HG03025 (cell line): ENCODE measurements around the gene DNTTIP2.
"Not testable (repeated sequence)": the region's sequence is repeated elsewhere in the genome, so short reads cannot be mapped to it uniquely, and the experiment has no call there.

Source experiments
- ATAC-seq: cut with Tn5 transposase; IDR thresholded peaks from one replicate; pipeline ENCODE4 v1.9.1; 2021; ENCODE audit warnings: mild to moderate bottlenecking, moderate library complexity; ENCODE audit not compliant: unreplicated experiment, low FRiP score

DNTTIP2 gene, protein sequence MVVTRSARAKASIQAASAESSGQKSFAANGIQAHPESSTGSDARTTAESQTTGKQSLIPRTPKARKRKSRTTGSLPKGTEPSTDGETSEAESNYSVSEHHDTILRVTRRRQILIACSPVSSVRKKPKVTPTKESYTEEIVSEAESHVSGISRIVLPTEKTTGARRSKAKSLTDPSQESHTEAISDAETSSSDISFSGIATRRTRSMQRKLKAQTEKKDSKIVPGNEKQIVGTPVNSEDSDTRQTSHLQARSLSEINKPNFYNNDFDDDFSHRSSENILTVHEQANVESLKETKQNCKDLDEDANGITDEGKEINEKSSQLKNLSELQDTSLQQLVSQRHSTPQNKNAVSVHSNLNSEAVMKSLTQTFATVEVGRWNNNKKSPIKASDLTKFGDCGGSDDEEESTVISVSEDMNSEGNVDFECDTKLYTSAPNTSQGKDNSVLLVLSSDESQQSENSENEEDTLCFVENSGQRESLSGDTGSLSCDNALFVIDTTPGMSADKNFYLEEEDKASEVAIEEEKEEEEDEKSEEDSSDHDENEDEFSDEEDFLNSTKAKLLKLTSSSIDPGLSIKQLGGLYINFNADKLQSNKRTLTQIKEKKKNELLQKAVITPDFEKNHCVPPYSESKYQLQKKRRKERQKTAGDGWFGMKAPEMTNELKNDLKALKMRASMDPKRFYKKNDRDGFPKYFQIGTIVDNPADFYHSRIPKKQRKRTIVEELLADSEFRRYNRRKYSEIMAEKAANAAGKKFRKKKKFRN

GRCh38 chr1:93878889-93879586, at the start of gene DNTTIP2:
DNTTIP2 (minus strand) TSS chr1:93879206; CDS start chr1:93879148, 58 bp downstream.
- peak; percentile 96 for ATAC-seq

- ATAC-seq: no peak
These were observed 46.2 kb upstream of the DNTTIP2 start for GRCh38 chr1:93925206-93925605.

- ATAC-seq: no peak
These were observed 40.8 kb upstream of the DNTTIP2 start for GRCh38 chr1:93919780-93920179.

DNA sequence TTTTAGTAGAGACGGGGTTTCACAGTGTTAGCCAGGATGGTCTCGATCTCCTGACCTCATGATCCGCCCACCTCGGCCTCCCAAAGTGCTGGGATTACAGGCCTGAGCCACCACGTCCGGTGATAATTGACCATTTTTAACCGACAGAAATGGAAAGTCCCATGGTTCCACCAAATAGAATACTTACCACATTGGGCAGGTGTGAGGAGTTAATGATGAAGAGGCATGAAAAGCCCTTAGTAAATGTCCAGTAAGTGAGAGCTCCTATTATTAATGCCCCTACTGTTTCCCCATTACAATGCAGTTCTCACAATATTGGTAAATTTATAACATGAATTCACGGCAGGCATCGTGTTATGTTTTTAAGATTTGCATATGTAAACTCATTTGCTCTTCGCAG, 38.3 kb upstream of the DNTTIP2 start:
- no peak for ATAC-seq

- ATAC-seq: not testable (repeated sequence)
These were observed 31.9 kb upstream of the DNTTIP2 start for GRCh38 chr1:93910880-93911279.

DNA sequence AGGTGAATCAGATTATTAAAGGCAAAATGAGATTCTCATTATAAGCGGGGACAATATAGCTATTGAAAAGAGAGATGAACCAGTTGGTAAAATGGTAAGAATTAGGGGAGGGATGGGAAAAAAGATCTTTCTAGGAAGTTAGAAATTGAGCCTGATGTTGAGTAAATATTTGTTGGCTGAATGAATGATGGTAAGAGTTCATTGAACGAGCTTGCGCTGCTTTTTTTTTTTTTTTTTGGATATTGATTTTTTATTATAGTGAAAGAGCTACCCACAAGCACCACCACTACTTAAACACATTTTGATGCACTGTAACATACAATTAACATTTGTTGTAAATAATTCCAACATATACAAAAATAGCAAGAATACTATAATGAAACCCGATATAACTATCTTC, 31.3 kb upstream of the DNTTIP2 start:
- no peak for ATAC-seq

DNA sequence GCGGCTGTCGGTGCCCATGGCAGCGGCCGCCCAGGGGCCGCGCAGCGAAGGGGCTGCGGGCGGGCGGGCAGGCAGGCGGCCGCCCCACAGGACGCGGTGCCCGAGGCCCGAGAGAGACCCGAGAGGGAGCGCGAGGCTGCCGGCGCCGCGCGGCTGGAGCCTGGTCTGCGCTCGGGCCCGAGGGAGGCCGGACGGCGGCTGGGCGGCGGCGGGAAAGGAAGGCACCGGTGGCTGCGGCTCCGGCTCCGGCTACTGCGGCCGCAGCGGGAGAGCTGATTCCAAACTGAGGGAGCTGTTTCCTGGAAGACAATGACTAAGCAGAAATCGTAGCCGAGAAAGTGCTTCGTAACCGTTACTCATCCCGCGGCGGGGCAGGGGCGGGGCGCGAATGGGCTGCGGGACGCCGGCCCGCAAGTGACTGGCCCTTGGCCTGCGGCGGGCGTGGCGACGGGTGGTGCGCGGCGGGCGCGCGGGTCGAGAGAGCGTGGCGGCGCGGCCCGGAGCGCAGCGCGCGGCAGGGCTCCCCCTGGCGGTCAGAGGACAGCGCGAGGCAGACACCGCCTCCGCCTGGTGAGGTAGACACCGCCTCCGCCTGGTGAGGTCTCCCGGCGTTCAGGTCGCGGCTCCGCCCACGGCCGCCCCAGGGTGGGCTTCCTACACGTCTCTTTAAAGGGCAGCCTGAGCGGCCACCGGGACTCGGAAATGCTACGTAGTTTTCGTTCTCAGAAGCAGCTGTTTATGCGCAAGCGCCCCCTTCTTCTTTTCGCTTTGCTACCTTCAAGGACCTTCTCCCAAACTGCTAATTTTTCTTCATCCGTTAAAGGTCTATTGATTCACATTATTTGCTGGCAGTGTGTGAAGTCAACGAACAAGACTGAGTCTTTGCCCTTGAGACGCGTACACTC, 30.4 kb upstream of the DNTTIP2 start, which contains the start of gene GCLM:
GCLM (minus strand) TSS at position 285 of the 905 bp plus-strand sequence; CDS start at position 18, 267 bp downstream.
- ATAC-seq: peak; percentile 95

- peak; percentile 41 for ATAC-seq
These were observed 29.6 kb upstream of the DNTTIP2 start for GRCh38 chr1:93908394-93909145.

GRCh38 chr1:93907718-93908117, 28.7 kb upstream of the DNTTIP2 start:
- no peak for ATAC-seq

DNA sequence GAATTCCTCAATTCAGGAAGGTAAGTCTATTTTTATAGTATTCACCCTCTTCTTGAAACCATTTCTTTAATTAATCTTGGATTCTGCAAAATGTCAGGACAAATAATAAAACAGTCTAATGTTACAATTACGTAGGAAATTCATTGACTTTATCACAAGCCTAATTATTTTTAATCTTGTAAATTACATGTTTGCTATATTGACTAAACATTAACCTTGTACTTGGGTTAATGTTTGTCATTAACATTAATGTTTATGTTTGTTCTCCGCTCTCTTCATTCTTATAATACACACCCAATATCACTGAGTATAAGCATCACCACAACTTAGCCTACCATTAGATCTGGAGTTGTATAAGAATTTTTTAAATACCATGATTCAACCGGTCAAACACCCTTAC, 27.5 kb upstream of the DNTTIP2 start:
- ATAC-seq: no peak

DNA sequence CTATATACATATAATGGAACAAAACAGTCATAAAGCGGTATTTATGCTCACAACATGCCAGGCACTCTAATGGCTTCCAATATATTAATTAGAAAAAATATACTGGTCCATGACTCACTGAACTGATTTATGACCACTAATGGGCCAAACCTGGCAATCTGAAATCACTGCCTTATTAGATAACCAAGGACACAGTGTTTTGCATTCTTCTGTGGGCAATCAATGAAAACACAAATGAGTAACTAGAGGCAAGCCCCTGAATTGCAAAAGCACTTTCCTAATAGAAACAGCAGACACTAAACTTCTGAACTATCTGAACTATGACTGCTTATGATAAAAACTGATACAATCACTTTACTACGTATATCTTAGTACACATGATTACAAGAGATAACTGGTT, 26.7 kb upstream of the DNTTIP2 start:
- no peak for ATAC-seq

- no peak for ATAC-seq
These were observed 26.0 kb upstream of the DNTTIP2 start for GRCh38 chr1:93905051-93905450.

DNA sequence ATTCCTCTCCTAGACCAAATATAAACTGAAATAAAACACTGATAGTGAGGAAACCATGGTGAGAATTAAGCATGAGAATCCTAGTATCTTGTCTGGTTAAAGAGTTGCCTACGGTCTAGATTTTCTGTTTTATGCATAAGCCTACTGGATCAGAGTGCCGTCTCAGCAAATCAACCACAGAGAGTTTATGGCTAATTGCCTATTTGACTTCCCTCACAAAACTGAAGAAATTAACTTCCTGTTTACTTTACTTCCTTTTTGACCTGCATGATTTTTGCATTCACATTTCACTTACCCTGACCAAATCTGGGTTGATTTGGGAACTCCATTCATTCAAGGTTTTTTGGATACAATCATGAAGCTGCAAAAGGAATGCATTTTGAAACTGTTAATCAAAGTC, 25.2 kb upstream of the DNTTIP2 start:
- no peak for ATAC-seq

GRCh38 chr1:93900723-93901504, 21.9 kb upstream of the DNTTIP2 start:
- ATAC-seq: no peak

DNA sequence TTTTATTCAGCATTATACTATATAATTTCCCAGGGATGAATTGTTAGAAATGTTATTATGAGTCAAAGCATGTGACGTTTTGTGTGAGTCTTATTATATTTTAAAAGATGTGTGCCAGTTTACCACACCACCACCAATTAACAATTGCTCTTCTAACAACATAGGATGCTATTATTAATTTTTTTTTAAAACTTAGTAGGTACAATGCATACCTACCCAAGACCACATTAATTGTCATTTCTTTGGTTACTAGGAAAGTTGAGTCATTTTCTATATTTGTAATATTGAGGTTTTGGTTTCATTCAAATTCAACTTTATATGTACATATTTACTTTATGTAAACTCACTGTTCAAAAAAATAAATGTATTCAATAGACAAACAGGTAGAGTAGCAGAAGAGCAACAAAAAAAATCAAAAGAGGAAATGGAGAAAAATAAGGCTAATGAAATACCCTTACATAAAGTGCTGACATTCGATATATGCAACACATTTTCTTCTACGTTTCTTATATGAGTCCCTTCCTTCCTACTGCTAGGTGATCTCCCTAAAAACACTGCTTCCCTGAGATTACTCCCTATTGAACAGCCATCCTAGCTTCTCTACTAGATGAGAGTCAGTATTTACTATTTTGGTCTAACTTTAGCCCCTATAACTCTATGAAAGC, 20.7 kb upstream of the DNTTIP2 start:
- no peak for ATAC-seq

GRCh38 chr1:93888900-93889299, 9.9 kb upstream of the DNTTIP2 start:
- no peak for ATAC-seq

DNA sequence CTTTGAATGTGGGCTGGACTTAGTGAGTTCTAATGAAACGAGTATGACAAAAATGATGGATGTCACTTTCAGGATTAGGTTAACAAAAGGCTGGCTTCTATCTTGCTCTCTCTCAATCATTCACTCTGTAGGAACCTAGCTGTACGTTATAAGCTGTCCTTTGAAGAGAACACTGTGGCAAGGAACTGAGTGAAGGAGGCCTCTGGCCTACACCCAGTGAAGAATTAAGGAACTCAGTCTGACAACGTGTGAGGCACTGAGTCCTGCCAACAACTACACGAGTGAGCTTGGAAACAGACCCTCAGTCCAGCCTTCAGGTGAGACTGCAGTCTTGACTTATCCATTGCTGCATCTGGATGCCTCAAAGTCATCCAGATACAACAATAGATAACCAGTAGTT, 3.3 kb upstream of the DNTTIP2 start:
- ATAC-seq: no peak

GRCh38 chr1:93880731-93881130, 1.7 kb upstream of the DNTTIP2 start:
- no peak for ATAC-seq
